ENCODE data around the gene FADS2. TPM values are rescaled to one million over a fixed set of nuclear protein-coding genes. Genes with fewer than 3 reads are reported as not detected.

FADS2 gene
- total RNA-seq, 1 experiment from 2014 or later = not detected

DNA sequence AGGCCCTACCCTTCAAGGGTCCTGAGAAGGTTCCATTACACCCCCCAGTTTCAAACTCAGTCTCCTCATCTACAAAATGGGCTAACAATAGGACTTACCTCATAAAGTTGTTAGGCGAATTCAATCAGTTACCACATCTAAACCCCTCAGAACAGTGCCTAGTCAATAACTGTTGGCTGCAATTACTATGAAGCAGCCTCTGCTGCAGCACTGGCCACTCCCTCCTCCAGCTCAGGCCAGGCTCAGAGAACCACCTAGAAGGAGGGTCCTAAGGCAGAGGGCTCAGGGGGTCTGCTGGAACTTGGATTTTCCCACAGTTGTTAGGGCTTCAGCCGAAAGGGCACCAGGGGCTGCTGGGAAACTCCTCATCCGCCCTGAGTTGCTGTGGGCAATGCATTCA, 58.5 kb downstream of the FADS2 start:
- DNase-seq (ENCODE audit: low spot score) = no peak

GRCh38 chr11:61887839-61888494, 59.9 kb downstream of the FADS2 start:
- no peak for DNase-seq (ENCODE audit: low spot score)

- no peak for DNase-seq (ENCODE audit: low spot score)
These were observed 60.5 kb downstream of the FADS2 start for GRCh38 chr11:61888590-61888989.

- no peak for DNase-seq (ENCODE audit: low spot score)
These were observed 61.7 kb downstream of the FADS2 start for GRCh38 chr11:61889831-61890230.

DNA sequence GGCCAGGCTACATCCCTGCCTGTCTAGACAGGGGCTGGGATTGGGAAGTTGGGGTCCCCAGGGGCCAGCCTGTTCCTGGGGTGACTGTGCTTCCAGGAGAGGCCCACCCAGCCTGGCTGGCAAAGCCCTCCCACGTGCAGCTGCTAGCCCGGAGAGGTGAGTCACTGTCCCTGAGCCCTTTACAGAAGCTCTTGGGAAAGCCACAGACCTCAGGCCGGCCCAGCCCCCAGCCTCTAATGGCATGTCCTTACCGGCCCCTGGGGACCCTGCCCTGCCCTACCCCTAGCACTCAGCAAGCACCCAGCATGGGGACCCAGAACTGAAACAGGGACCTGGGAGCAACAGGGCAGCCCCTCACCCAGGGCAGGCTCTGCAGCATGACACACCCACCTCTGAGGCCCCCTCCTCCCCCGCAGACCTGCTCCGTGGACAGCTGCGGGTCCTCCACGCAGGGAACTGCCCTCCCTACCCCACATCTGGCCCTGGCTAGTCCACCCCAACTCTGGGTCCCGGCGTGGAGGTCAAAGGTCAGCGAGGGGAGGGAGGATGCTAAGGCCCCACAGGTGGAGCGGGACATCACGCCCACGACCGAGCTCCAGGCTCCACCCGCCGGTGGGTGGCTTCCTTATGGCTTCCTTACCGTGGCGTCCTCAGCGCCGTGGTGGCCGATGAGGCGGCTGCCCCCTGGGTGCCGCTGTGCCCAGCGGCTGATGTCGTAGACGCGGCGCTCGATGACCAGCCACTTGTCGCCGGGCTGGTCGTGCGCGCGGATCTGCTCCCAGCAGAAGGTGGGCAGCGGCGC, 62.6 kb downstream of the FADS2 start:
- peak; percentile 57 for DNase-seq (ENCODE audit: low spot score)

DNA sequence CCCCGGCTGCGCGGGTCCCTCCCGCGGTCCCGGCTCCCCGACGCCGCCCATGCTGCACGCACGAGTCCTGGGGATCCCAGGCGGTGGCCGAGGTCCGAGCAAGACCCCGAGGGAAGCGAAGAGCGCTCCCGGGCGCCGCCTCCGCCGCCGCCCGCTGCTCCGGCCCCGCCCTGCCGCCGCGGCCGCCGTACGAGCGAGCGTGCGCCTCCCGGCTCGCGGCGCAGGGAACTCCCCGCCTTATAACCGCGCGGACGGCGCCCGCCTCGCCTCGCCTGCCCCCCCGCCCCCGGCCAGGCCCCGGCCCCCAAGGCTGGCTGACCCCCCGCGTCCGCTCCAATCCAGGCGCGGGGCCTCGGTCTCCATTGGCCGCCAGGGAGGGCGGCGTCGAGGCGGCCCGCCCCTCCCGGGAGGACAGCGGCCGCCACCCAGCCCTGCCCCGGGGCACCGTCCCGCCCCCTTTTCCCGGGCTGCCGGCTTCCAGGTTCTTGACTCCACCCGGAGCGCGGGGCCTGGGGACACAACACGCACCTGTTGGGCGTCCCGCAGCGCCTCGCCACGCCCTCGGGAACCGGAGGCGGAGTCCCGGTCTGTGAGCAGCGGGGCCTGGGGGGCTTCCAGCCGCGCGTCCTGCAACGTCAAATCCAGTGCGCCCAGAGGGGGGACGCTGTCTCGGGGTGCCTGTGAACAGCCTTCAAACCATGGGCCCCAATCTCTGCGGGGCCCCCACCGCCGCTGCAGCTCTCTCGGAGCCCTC, 63.4 kb downstream of the FADS2 start, which contains the start of gene FADS3:
FADS3 (minus strand) TSS at position 215 of the 754 bp plus-strand sequence; CDS start at position 51, 164 bp downstream.
- DNase-seq (ENCODE audit: low spot score) = peak; percentile 91

DNA sequence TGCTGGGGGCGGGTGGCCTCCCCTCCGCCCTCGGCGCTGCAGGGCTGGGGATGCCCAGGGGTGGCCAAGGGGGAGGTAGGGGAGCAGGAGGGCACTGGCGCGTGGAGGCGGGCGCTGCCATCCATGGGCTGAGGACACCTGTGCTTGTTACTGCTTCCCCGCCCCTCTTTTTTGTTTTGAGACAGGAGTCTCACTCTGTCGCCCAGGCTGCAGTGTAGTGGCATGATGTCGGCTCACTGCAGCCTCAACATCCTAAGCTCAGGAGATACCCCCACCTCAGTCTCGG, 63.9 kb downstream of the FADS2 start:
- DNase-seq (ENCODE audit: low spot score) = no peak

GRCh38 chr11:61893981-61894380, 65.9 kb downstream of the FADS2 start:
- no peak for DNase-seq (ENCODE audit: low spot score)

DNA sequence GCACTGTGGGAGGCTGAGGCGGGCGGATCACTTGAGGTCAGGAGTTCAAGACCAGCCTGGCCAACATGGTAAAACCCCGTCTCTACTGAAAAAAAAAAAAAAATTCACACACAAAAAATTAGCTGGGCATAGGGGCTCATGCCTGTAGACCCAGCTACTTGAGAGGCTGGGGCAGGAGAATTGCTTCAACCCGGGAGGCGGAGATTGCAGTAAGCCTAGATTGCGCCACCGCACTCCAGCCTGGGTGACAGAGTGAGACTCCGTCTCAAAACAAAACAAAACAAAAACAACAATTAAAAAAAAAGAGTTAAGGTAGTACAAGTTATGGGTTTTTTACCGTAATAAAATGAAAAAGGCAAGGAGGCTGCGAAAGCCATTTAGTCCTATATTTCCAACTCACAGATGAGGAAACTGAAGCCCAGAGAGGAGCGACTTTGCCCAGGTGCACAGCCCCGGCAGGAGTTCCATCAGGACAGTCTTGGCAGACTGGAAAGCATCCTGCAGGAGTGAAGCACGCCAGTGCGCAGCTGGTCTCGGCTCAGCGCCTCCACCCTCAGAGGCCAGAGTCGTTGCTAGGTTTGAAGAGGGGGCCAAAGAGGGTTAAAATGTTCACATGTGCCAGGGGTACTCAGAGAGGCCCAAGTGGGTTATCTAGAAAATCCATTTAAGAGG, 67.1 kb downstream of the FADS2 start:
- no peak for DNase-seq (ENCODE audit: low spot score)

- no peak for DNase-seq (ENCODE audit: low spot score)
These were observed 67.6 kb downstream of the FADS2 start for GRCh38 chr11:61895718-61896059.

GRCh38 chr11:61896665-61897386, 68.7 kb downstream of the FADS2 start:
- no peak for DNase-seq (ENCODE audit: low spot score)

- DNase-seq (ENCODE audit: low spot score) = peak; percentile 88
These were observed 69.5 kb downstream of the FADS2 start for GRCh38 chr11:61897387-61898246.

GRCh38 chr11:61898247-61898582, 70.1 kb downstream of the FADS2 start:
- DNase-seq (ENCODE audit: low spot score) = no peak

GRCh38 chr11:61899146-61899841, 71.2 kb downstream of the FADS2 start:
- peak; percentile 95 for DNase-seq (ENCODE audit: low spot score)

GRCh38 chr11:61900251-61900650, 72.2 kb downstream of the FADS2 start:
- DNase-seq (ENCODE audit: low spot score) = no peak

DNA sequence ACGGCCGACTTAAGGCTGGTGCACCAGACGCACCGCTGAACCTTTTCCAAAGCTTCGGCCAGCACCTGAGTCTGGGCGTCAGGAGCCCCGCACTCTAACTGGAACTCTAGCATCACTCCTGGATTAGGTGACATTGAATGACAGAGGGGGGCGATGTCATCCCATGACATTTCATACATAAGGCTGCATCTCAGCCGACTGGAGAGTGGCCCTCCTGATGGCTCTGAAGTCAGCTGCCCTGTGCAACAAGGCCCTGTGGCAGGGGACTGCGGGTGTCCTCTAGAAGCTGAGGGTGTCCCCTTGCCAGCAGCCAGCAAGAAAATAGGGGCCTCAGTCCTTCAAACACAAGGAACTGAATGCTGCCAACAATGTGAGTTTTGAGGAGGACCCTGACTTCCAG, 73.3 kb downstream of the FADS2 start:
- DNase-seq (ENCODE audit: low spot score) = no peak

DNA sequence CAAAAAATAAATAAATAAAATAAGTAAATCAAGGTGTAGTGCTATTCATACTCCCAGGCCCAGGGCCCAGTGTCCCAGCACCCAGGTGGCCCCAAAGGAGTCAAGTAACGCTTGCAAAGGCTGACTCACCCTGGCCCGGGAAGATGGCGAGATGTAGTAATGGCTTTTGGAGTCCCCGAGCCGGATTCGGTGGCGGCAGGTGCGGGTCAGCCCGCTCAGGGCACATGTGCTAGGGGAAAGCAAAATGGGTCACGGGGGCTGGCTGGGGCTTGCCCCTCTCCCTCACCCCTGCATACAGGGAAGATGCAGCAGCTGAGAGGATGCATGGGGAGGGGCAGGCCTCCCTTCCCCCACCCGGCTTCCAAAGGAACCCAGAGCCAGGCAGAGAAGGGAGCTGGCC, 74.2 kb downstream of the FADS2 start:
- no peak for DNase-seq (ENCODE audit: low spot score)

DNA sequence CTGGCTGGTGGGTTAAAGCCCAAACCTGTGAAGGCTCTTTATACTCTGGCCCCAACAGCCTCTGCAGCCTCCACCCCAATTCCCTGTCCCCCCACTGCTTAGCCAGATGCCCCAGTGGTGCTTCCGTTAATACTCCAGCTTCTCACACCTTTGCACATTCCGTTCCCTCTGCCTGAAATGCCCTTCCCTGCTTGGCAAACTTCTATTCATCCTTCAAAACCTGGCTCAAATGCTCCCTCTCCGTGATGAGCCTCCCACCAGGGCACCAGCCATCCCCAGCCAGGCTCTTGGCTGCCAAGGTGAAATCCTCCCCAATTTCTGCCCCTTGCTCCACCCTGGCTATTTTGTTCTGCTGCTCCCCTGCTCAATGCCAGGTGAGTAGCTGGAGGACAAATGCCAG, 75.7 kb downstream of the FADS2 start:
- no peak for DNase-seq (ENCODE audit: low spot score)

DNA sequence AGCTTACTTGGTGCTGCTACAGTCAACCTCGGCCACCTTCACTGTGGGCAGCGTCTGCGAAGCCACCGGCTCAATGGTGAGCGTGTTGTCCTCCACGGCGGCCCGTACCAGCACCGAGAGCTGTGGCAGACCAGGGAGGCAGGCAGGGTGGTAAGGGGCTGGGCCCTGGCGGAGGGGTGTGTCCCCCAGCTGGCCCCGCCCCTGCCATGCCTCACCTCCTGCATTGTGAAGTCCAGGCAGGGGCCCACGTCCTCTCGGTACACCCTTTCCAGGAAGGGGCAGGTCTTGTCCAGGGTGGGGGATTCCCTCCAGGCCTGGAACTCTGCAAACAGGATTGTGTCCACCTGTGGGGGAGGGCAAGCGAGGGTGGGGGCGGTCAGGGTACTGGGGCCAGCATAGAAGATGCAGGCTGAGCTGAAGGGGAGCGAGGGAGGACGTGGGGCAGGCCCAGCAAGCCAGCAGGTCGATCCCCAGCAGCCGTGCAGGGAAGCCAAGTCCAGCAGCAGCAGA, 76.5 kb downstream of the FADS2 start:
- no peak for DNase-seq (ENCODE audit: low spot score)

Data from HT-29 (cell line).